ENCODE results near the gene BNIP1. TPM values are rescaled to one million over a fixed set of nuclear protein-coding genes. Genes with fewer than 3 reads are reported as not detected.

The BNIP1 gene
- total and polyA plus RNA-seq, 2 donors (not counting 3 experiments of a cell fraction or from before 2014, with no cell fraction given), result 19.7 to 22.6 TPM

DNA sequence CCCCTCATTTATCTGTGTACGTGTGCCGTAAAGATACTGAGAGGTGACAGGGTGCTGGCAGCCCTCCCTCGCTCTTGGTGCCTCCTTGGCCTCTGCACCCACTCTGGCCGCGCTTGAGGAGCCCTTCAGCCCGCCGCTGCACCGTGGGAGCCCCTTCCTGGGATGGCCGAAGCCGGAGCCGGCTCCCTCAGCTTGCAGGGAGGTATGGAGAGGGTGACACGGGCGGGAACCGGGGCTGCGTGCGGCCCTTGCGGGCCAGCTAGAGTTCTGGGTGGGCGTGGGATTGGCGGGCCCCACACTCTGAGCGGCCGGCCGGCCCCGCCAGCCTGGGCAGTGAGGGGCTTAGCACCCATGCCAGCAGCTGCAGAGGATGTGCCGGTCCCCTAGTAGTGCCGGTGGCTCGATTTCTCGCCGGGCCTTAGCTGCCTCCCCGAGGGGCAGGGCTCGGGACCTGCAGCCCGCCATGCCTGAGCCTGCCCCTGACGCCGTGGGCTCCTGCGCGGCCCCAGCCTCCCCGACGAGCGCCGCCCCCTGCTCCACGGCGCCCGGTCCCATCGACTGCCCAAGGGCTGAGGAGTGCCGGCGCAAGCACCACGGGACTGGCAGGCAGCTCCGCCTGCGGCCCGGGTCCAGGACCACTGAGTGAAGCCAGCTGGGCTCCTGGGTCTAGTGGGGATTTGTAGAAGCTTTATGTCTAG is 69.1 kb downstream of the BNIP1 start:
- H3K4me3 ChIP-seq (replicated peaks in 1 of 3; ENCODE audit: insufficient read depth in 1 of 3, low read depth in 1 of 3, low read length in 3 of 3), result no peak overlapping the region
- BruUV-seq (replicated peaks), result no TSS peak
- no peak overlapping the region for H2AFZ ChIP-seq (ENCODE audit: low read depth, low read length)
- H3K27ac ChIP-seq (ENCODE audit: insufficient read depth, low read depth, low read length), result no peak overlapping the region
- H3K9me1 ChIP-seq (replicated peaks; ENCODE audit: control insufficient read depth, extremely low read depth, insufficient read depth, low read length), result no peaks in the 10 kb centered on the region
- H3K79me2 ChIP-seq (ENCODE audit: control insufficient read depth, insufficient read depth, low read length), result no peaks in the 10 kb centered on the region
- H3K27me3 ChIP-seq (ENCODE audit: control insufficient read depth in 2 of 2, insufficient read depth in 2 of 2, low read length in 2 of 2), result peaks cover 0 to 3% of the 10 kb centered on the region in 2 experiments
- dilution Hi-C loops (cut with MboI; ENCODE audit: extremely low pct_ligation_motif_present, low sequenced_read_pairs), result no loop called here
- H4K20me1 ChIP-seq (replicated peaks; ENCODE audit: control insufficient read depth, extremely low read depth, insufficient read depth, low read length), result no peaks in the 10 kb centered on the region
- no peak overlapping the region for H3K9ac ChIP-seq (replicated peaks; ENCODE audit: extremely low read depth, insufficient read depth, low read length)
- DNase-seq (ENCODE audit: low read depth, low spot score) (no peak), FAIRE-seq (no peak)
- ChIA-PET CTCF (no interaction called here), POLR2A (no interaction called here)
- no peaks in the 10 kb centered on the region for H3K4me1 ChIP-seq (ENCODE audit: control insufficient read depth, extremely low read depth, insufficient read depth, low read length)
- no peaks in the 10 kb centered on the region for H3K36me3 ChIP-seq (ENCODE audit: control insufficient read depth in 2 of 2, extremely low read depth in 1 of 2, insufficient read depth in 2 of 2, low read length in 2 of 2)
- no peak overlapping the region for H3K4me2 ChIP-seq (ENCODE audit: insufficient read depth, low read length)
- TF ChIP-seq, protein P1, sequence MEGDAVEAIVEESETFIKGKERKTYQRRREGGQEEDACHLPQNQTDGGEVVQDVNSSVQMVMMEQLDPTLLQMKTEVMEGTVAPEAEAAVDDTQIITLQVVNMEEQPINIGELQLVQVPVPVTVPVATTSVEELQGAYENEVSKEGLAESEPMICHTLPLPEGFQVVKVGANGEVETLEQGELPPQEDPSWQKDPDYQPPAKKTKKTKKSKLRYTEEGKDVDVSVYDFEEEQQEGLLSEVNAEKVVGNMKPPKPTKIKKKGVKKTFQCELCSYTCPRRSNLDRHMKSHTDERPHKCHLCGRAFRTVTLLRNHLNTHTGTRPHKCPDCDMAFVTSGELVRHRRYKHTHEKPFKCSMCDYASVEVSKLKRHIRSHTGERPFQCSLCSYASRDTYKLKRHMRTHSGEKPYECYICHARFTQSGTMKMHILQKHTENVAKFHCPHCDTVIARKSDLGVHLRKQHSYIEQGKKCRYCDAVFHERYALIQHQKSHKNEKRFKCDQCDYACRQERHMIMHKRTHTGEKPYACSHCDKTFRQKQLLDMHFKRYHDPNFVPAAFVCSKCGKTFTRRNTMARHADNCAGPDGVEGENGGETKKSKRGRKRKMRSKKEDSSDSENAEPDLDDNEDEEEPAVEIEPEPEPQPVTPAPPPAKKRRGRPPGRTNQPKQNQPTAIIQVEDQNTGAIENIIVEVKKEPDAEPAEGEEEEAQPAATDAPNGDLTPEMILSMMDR (IDR thresholded peaks at IDR 0.05; ENCODE audit: extremely low read depth in 1 of 2, insufficient read depth in 1 of 2, low read depth in 1 of 2, low read length in 2 of 2), result no peak
- TF ChIP-seq, protein P2, sequence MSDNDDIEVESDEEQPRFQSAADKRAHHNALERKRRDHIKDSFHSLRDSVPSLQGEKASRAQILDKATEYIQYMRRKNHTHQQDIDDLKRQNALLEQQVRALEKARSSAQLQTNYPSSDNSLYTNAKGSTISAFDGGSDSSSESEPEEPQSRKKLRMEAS (IDR thresholded peaks at IDR 0.05; ENCODE audit: insufficient read depth, insufficient read length), result no peak
- no peak for TF ChIP-seq POLR2A (IDR thresholded peaks at IDR 0.05; ENCODE audit: low read depth, low read length)
- no peak for TF ChIP-seq FOS (IDR thresholded peaks at IDR 0.05; ENCODE audit: borderline replicate concordance, insufficient read depth, low read length)
- TF ChIP-seq JUN (IDR thresholded peaks at IDR 0.05; ENCODE audit: borderline replicate concordance, insufficient read depth, insufficient read length, low read depth), result no peak
- H3K9me3 ChIP-seq (replicated peaks; ENCODE audit: control insufficient read depth, insufficient read depth, low read length), result no peaks in the 10 kb centered on the region
- intact Hi-C loops (cut with micrococcal nuclease), result no loop called here

Other genes with a start within 250 kb of the BNIP1 start
- 57.4 and 62.9 TPM in 2 replicates for gene RPL26L1, start 185.1 kb upstream of the BNIP1 start, total RNA-seq
- 63.5 and 78.3 TPM in 2 replicates for gene RPL26L1, start 185.1 kb upstream of the BNIP1 start, polyA plus RNA-seq
- gene ATP6V0E1, start 160.8 kb upstream of the BNIP1 start, total RNA-seq, result 217 and 222 TPM in 2 replicates
- gene ATP6V0E1, start 160.8 kb upstream of the BNIP1 start, polyA plus RNA-seq, result 276 and 278 TPM in 2 replicates
- 8.8 and 9.4 TPM in 2 replicates for gene CREBRF, start 88.2 kb upstream of the BNIP1 start, total RNA-seq
- 1.7 and 2.7 TPM in 2 replicates for gene CREBRF, start 88.2 kb upstream of the BNIP1 start, polyA plus RNA-seq
- gene NKX2-5, start 90.7 kb downstream of the BNIP1 start, total RNA-seq, result not detected in 2 replicates
- 0.29 TPM in 1 of 2 replicates, not detected in the other for gene NKX2-5, start 90.7 kb downstream of the BNIP1 start, polyA plus RNA-seq
- gene STC2, start 183.9 kb downstream of the BNIP1 start, total RNA-seq, result 26.2 and 26.9 TPM in 2 replicates
- 11.6 and 19.0 TPM in 2 replicates for gene STC2, start 183.9 kb downstream of the BNIP1 start, polyA plus RNA-seq

Data from endothelial cell of umbilical vein (primary cell).